ENCODE data around the gene CENPE.

CENPE gene

DNA sequence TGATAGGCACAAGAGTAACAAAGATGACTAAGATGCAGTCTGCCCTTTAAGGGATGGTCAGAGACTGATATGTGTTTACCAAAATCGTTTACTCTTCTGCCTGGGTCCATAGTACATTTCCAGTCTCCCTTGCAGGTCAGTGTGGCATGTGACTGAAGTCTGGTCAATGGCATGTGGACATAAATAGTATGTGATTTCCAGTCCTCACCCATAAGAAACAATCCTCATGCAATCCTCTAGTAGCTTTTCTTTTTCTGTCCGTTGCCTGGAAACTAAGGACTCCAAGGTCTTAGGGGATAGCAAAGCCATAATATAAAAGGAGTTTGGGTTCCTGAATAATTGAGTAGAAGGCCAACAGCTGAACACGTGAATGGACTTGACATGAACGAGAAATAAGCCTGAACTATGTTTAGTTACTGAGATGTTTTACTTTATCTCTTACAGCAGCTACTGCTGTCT, 122.7 kb downstream of the CENPE start:
- DNase-seq (ENCODE audit: low read depth): no peak

DNA sequence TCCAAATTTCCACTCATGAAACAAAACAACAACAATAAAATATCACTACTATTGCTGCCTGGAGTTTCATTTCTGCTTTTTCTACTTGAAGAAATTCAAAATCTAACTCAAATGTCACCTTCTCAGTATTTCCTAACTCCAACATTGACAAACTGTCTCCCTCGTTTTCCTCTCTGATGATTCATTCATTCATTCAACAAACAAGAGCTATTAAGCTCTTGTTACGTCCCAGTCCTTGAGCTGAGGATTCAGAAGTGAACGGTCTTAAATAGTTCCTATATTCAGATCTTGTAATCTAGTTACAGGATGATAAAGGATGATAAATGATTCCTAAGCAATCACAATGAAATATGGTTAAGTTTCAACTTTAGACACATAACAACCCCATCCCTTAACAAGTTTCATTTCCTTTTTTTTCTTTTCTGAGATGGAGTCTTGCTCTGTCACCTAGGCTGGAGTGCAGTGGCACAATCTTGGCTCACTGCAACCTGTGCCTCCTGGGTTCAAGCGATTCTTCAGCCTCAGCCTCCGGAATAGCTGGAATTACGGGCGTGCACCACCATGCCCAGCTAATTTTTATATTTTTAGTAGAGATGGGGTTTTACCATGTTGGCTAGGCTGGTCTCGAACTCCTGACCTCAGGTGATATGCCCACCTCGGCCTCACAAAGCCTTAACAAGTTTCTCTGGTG, 123.3 kb downstream of the CENPE start:
- no peak for DNase-seq (ENCODE audit: low read depth)

DNA sequence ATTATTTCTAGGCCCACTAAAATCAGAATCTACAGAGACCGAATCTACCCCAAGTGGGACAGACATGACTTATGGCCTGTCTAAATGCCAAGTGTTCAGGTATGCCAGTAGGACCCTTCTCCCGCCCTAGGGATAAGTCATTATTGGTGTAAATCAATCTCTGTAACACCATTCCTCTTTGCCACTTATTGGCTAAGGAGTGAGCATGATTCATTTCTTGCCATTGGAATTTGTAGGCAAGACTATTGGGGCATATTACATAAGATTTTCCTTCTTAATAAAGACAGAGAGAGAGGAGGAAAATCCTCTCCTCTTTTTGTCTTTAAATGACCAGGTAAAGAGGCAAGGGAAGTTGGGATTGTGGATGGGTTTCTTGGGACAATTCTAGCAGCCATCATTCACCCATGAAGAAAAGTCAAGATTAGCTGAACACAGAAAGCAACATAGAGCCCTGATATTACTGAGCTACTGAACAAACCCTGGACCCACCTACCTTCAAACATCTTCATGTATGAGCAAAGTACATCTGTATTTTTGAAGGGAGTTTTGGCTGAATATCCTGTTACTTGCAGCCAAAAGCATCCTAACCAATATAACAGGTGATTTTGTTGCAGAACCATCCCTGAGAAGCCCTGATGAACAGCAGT, 124.2 kb downstream of the CENPE start:
- no peak for DNase-seq (ENCODE audit: low read depth)

DNA sequence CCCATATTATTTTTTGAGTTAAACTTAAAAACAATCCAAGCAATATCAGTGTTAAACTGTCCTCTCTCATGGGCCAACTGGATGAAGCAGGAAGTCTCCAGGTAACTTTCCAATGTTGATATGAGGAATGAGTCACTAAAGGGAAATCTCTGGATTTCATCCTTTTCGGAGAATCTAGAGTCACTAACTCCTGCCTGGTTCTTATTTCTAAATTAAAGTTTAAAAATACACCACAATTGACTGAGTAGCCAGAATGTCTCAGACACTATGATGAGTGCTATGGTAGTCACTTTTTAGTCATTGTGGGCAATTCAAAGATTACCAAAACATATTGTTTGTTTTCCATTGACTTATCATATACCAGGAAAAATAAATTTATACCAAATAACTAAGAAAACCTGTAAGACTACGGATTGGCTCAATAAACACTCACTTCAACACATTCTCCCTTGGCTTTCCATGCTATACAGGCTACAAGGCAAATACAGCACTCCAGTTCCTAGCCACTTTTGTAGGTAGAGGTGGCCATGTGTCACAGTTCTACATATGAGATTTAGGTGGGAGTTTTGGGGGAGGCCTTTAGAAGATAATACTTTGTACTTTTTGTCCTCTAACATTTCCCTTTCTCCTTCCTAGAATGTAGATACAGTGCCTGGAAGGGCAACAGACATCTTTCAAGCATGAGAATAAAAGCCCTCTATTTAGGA, 130.1 kb downstream of the CENPE start:
- DNase-seq (ENCODE audit: low read depth): no peak

DNA sequence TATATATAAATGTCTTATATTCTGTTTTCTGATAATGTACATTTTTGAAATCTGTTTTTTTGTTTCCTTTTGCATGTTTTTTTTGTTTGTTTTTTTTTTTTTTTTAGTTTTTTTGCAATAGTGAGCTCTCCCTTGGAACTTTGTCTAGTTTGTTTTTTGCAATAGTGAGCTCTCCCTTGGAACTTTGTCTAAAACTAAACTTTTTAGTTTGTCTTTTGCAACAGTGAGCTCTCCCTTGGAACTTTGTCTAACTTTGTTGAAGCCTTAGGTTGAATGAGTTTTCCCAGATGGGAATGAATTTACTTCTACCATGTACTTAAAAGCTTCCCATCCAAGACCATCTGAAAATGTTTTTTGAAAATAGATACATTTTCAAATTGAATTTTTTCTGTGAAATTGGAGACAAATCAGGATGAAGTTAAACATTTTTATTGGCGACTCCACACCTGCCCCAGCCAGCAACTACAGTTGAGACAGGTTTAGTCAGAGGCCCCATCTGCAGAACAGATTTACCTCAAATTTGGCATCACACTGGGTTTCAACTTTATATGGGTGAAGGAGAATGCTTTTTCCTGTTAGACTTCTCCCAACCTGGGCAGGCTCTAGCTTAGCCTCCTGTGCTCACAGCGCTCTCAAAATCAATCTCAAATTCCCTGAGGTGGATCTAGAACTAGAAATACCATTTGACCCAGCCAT, 137.5 kb downstream of the CENPE start:
- DNase-seq (ENCODE audit: low read depth): no peak

Measured in CMK (cell line).